C4-2B (cell line): ENCODE measurements around the gene ERGIC1.

Source experiments
- ZFX ChIP-seq: fragments of 450-650 bp; IDR thresholded peaks from 2 replicates; pipeline ENCODE4 v1.6.1; 2017
- TF ChIP-seq, protein P1 (sequence below): fragments of 450-650 bp; conservative IDR thresholded peaks from 2 replicates; pipeline ENCODE4 v1.5.1; 2017; ENCODE audit warnings: mild to moderate bottlenecking

DNA sequence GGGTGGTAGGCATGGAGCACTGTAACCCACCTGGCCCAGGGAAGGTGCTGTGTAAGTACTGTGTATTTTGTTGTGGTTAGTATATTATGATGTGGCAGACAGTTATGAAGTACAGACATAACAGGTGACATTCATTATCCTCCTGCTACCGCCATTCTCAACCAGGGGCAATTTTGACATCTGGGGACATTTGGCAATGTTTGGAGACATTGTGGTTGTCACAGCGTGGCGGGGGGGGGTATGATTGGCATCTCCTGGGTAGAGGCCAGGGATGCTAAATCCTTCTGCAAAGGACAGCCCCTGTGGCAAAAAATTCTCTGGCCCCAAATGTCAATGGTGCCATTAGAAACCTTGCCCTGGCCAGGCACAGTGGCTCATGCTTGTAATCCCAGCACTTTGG lies 115.4 kb downstream of the ERGIC1 start:
- TF ChIP-seq, protein P1, sequence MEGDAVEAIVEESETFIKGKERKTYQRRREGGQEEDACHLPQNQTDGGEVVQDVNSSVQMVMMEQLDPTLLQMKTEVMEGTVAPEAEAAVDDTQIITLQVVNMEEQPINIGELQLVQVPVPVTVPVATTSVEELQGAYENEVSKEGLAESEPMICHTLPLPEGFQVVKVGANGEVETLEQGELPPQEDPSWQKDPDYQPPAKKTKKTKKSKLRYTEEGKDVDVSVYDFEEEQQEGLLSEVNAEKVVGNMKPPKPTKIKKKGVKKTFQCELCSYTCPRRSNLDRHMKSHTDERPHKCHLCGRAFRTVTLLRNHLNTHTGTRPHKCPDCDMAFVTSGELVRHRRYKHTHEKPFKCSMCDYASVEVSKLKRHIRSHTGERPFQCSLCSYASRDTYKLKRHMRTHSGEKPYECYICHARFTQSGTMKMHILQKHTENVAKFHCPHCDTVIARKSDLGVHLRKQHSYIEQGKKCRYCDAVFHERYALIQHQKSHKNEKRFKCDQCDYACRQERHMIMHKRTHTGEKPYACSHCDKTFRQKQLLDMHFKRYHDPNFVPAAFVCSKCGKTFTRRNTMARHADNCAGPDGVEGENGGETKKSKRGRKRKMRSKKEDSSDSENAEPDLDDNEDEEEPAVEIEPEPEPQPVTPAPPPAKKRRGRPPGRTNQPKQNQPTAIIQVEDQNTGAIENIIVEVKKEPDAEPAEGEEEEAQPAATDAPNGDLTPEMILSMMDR = no peak
- TF ChIP-seq ZFX = no peak
